Mucosa of descending colon (tissue), 3 donors: Measurements from ENCODE around the gene WDR46. TPM values are rescaled to one million over a fixed set of nuclear protein-coding genes. Genes with fewer than 3 reads are reported as not detected.

Experiments used
- ATAC-seq: fragments of 200-7000 bp; cut with Tn5 transposase; one replicate; pipeline ENCODE4 v1.9.1; 2020; ENCODE audit warnings: mild to moderate bottlenecking, moderate library complexity
- DNase-seq, 3 donors: peaks; one replicate each; pipeline ENCODE4 v3.0.0-alpha.2; 2020
- H3K36me3 ChIP-seq: fragments of 200-600 bp; one replicate; pipeline ENCODE4 v1.8.0; 2021; ENCODE audit warnings: low read depth, mild to moderate bottlenecking
- H3K4me1 ChIP-seq: fragments of 200-600 bp; one replicate; pipeline ENCODE4 v1.8.0; 2021; ENCODE audit warnings: low read depth, mild to moderate bottlenecking
- H3K4me3 ChIP-seq: fragments of 200-600 bp; one replicate; pipeline ENCODE4 v1.8.0; 2021; ENCODE audit warnings: mild to moderate bottlenecking
- H3K9me3 ChIP-seq: fragments of 200-600 bp; one replicate; pipeline ENCODE4 v1.8.0; 2021; ENCODE audit warnings: mild to moderate bottlenecking
- intact Hi-C, 2 donors: fragments of 100-400 bp; cut with DNase I in 1 of 2; cut with micrococcal nuclease in 1 of 2; formaldehyde crosslinking; loops; one replicate each; pipeline versions ENCODE4 v1.11.0 to v1.11.1; 2022; cut with DNase I, micrococcal nuclease
- microRNA-seq: library from miRNA; unstranded; fragments of <30 nt; microRNA quantifications from one replicate; pipeline ENCODE4, GENCODE V29; 2019
- total RNA-seq, 3 donors: library from RNA; stranded (reverse); fragmentation: NEBNext Ultra II Directional in 2 of 3; extraction: Animal tissue kit (Norgen Biotek cat#: 25700) in 2 of 3; gene quantifications; one replicate each; pipeline versions ENCODE4 v1.2.1 to v1.2.4, GENCODE V29; 2021 to 2023
- TF ChIP-seq, protein P1 (sequence below): fragments of 200-600 bp; IDR thresholded peaks from one replicate; pipeline ENCODE4 v1.8.0; 2022; ENCODE audit warnings: antibody characterized with exemption, mild to moderate bottlenecking
- donor health status: DM: no; HTN: no; CAD: no; lungs with moderate emphysema.
- donor health status: DM: no; HTN: no; CAD: no.
- donor health status: DM: no; HTN: yes; CAD: no.

The WDR46 gene
- total RNA-seq, 3 donors from 2014 or later: 25.5 to 37.9 (median 30.9) TPM

- TF ChIP-seq, protein P1, sequence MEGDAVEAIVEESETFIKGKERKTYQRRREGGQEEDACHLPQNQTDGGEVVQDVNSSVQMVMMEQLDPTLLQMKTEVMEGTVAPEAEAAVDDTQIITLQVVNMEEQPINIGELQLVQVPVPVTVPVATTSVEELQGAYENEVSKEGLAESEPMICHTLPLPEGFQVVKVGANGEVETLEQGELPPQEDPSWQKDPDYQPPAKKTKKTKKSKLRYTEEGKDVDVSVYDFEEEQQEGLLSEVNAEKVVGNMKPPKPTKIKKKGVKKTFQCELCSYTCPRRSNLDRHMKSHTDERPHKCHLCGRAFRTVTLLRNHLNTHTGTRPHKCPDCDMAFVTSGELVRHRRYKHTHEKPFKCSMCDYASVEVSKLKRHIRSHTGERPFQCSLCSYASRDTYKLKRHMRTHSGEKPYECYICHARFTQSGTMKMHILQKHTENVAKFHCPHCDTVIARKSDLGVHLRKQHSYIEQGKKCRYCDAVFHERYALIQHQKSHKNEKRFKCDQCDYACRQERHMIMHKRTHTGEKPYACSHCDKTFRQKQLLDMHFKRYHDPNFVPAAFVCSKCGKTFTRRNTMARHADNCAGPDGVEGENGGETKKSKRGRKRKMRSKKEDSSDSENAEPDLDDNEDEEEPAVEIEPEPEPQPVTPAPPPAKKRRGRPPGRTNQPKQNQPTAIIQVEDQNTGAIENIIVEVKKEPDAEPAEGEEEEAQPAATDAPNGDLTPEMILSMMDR: no peak
- no peak for ATAC-seq
- Histone ChIP-seq H3K9me3 (no peaks in the 10 kb centered on the region), H3K4me1 (no peaks in the 10 kb centered on the region), H3K36me3 (no peaks in the 10 kb centered on the region), H3K4me3 (no peak overlapping the region)
- intact Hi-C loops: no loop called here
- no peak for DNase-seq
These were observed 51.3 kb downstream of the WDR46 start for GRCh38 chr6:33237741-33238140.

- no peaks in the 10 kb centered on the region for H3K4me1 ChIP-seq
- H3K9me3 ChIP-seq: no peaks in the 10 kb centered on the region
- ATAC-seq (no peak), DNase-seq (no peak)
- H3K36me3 ChIP-seq: no peaks in the 10 kb centered on the region
- intact Hi-C loops: no loop called here
- TF ChIP-seq, protein P1: no peak
- no peak overlapping the region for H3K4me3 ChIP-seq
These were observed 52.2 kb downstream of the WDR46 start for GRCh38 chr6:33236852-33237251.

DNA sequence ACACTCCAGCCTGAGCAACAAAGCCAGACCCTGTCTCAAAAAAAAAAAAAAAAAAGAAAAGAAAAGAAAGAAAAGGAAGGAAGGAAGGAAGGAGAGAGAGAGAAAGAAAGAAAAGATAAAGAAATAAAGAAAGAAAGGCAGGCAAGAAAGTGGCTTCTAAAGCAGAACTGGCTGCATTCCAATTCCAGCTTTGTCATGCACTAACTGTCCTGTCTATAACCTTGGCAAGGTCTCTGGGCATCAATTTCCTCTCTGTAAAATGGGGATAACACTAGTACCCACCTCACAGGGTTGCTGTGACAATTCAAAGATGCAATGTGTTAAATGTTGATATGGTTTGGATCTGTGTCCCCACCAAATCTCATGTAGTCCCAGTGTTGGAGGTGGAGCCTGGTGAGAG, 52.7 kb downstream of the WDR46 start:
- intact Hi-C loops: no loop called here
- Histone ChIP-seq H3K4me1 (no peaks in the 10 kb centered on the region), H3K9me3 (no peaks in the 10 kb centered on the region), H3K36me3 (no peaks in the 10 kb centered on the region), H3K4me3 (no peak overlapping the region)
- no peak for ATAC-seq
- DNase-seq: no peak
- TF ChIP-seq, protein P1: no peak

DNA sequence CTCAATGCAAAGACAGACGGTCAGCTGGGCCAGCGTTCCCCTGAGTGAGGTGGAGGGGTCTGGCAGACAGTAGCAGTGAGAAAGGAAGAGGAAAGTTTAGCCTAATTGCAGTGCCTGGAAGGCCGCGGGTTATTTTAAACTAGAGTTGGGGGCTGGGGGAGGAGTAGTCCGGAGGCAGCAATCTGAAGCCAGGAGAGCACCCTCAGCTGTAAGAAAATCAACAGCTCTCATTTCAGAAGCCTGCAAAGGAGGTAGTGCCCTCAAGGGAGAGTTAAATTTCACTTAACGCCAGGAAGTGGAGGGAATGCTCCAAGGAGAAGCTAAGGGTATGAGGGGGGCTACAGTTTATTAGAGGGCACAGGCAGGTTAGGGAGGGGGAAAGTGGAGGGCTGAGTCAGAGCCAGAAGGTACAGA, 53.8 kb downstream of the WDR46 start:
- no peaks in the 10 kb centered on the region for H3K36me3 ChIP-seq
- intact Hi-C loops: no loop called here
- no peaks in the 10 kb centered on the region for H3K9me3 ChIP-seq
- TF ChIP-seq, protein P1: no peak
- H3K4me3 ChIP-seq: no peak overlapping the region
- no peaks in the 10 kb centered on the region for H3K4me1 ChIP-seq
- ATAC-seq (no peak), DNase-seq (no peak)

Small RNA genes lying within 50 kb of the gene (microRNA-seq; reads per million reads assigned to microRNA genes)
- gene MIR6834 (not detected), gene MIR6873 (not detected)

Other genes starting within 250 kb of the WDR46 start
- gene HLA-DPA1, start 215.6 kb downstream of the WDR46 start, total RNA-seq: 10 to 100 TPM; 46.6 to 62.0 (median 49.9) TPM
- 10 to 100 TPM; 31.2 to 55.0 (median 51.2) TPM for gene HLA-DPB1, start 213.2 kb downstream of the WDR46 start, total RNA-seq
- gene COL11A2, start 96.8 kb downstream of the WDR46 start, total RNA-seq: 1 to 10 TPM in 1 of 3 donors, under 1 TPM in 2; 0.27 to 1.1 (median 0.52) TPM
- 10 to 100 TPM; 45.4 to 51.1 (median 51.1) TPM for gene RXRB, start 88.6 kb downstream of the WDR46 start, total RNA-seq
- gene SLC39A7, start 88.4 kb downstream of the WDR46 start, total RNA-seq: 100 to 1,000 TPM in 2 of 3 donors, 10 to 100 TPM in 1; 96.9 to 159 (median 106) TPM
- gene HSD17B8, start 84.6 kb downstream of the WDR46 start, total RNA-seq: 10 to 100 TPM; 12.3 to 23.2 (median 19.7) TPM
- gene RING1, start 80.7 kb downstream of the WDR46 start, total RNA-seq: 10 to 100 TPM; 28.4 to 45.1 (median 30.3) TPM
- gene VPS52, start 17.4 kb downstream of the WDR46 start, total RNA-seq: 10 to 100 TPM; 58.2 to 82.6 (median 72.7) TPM
- gene RPS18, start 17.2 kb downstream of the WDR46 start, total RNA-seq: 1,000 to 10,000 TPM; 1,579 to 1,936 (median 1,680) TPM
- gene B3GALT4, start 12.1 kb downstream of the WDR46 start, total RNA-seq: 10 to 100 TPM; 21.6 to 41.7 (median 24.2) TPM
- gene PFDN6, start 362 bp upstream of the WDR46 start, total RNA-seq: 10 to 100 TPM; 37.9 to 50.1 (median 40.2) TPM
- 10 to 100 TPM; 26.4 to 64.6 (median 38.9) TPM for gene RGL2, start 9.7 kb upstream of the WDR46 start, total RNA-seq
- gene TAPBP, start 24.8 kb upstream of the WDR46 start, total RNA-seq: 100 to 1,000 TPM; 179 to 321 (median 258) TPM
- 10 to 100 TPM; 18.5 to 23.7 (median 20.1) TPM for gene ZBTB22, start 28.5 kb upstream of the WDR46 start, total RNA-seq
- 10 to 100 TPM; 34.7 to 46.1 (median 39.7) TPM for gene DAXX, start 33.7 kb upstream of the WDR46 start, total RNA-seq
- 10 to 100 TPM in 1 of 3 donors, 1 to 10 TPM in 2; 3.5 to 21.1 (median 6.3) TPM for gene KIFC1, start 102.6 kb upstream of the WDR46 start, total RNA-seq
- gene PHF1, start 121.8 kb upstream of the WDR46 start, total RNA-seq: 10 to 100 TPM; 29.9 to 96.5 (median 38.1) TPM
- 100 to 1,000 TPM; 146 to 163 (median 151) TPM for gene CUTA, start 128.9 kb upstream of the WDR46 start, total RNA-seq
- 10 to 100 TPM in 1 of 3 donors, 1 to 10 TPM in 2; 8.1 to 39.8 (median 8.8) TPM for gene SYNGAP1, start 130.8 kb upstream of the WDR46 start, total RNA-seq
- gene ZBTB9, start 165.3 kb upstream of the WDR46 start, total RNA-seq: 1 to 10 TPM; 4.3 to 5.8 (median 4.5) TPM